Dendritic cell treated with granulocyte-macrophage colony-stimulating factor and Interleukin-4, amounts not matched to agents 40 ng/mL and 50 ng/mL, for 4 days (primary cell): ENCODE data around the gene UTP3.
"Not testable (repeated sequence)": the region's sequence is repeated elsewhere in the genome, so short reads cannot be mapped to it uniquely, and the experiment has no call there.

Experiments
- H3K27ac Mint-ChIP-seq: one replicate; pipeline ENCODE4 v1.8.0; 2022; ENCODE audit warnings: mild to moderate bottlenecking, mixed read lengths
- H3K27me3 Mint-ChIP-seq: one replicate; pipeline ENCODE4 v1.8.0; 2022; ENCODE audit warnings: mild to moderate bottlenecking, mixed read lengths
- H3K36me3 Mint-ChIP-seq: one replicate; pipeline ENCODE4 v1.8.0; 2022; ENCODE audit warnings: low read depth, mixed read lengths
- H3K4me1 Mint-ChIP-seq: one replicate; pipeline ENCODE4 v1.8.0; 2022; ENCODE audit warnings: low read depth, mixed read lengths
- H3K4me3 Mint-ChIP-seq: one replicate; pipeline ENCODE4 v1.8.0; 2022; ENCODE audit warnings: mild to moderate bottlenecking, moderate library complexity, mixed read lengths
- H3K9me3 Mint-ChIP-seq: one replicate; pipeline ENCODE4 v1.8.0; 2022; ENCODE audit warnings: mixed read lengths
- intact Hi-C: fragments of 100-400 bp; cut with micrococcal nuclease; formaldehyde crosslinking; loops from one replicate; pipeline ENCODE4 v1.15.0; 2022

Gene UTP3

GRCh38 chr4:70714079-70714887 is 26.0 kb downstream of the UTP3 start:
- no peaks in the 10 kb centered on the region for H3K36me3 Mint-ChIP-seq
- H3K27me3 Mint-ChIP-seq, result no peaks in the 10 kb centered on the region
- peaks cover 55% of the 10 kb centered on the region for H3K4me1 Mint-ChIP-seq
- H3K9me3 Mint-ChIP-seq, result no peaks in the 10 kb centered on the region
- H3K4me3 Mint-ChIP-seq, result no peak overlapping the region
- H3K27ac Mint-ChIP-seq, result peak overlapping the region; percentile 84
- intact Hi-C loops, result loop anchor here (5.0 kb wide), 1 partner anchor 33 kb away; no protein-coding TSS in a partner anchor

GRCh38 chr4:70715097-70715496 is 26.8 kb downstream of the UTP3 start:
- Mint-ChIP-seq H3K27me3 (no peaks in the 10 kb centered on the region), H3K27ac (peak overlapping the region; percentile 84), H3K36me3 (no peaks in the 10 kb centered on the region), H3K4me3 (peak overlapping the region; percentile 40), H3K9me3 (no peaks in the 10 kb centered on the region), H3K4me1 (peaks cover 54% of the 10 kb centered on the region)
- intact Hi-C loops, result no loop called here

GRCh38 chr4:70718811-70719604 is 30.7 kb downstream of the UTP3 start:
- intact Hi-C loops, result no loop called here
- Mint-ChIP-seq H3K36me3 (no peaks in the 10 kb centered on the region), H3K27ac (no peak overlapping the region), H3K27me3 (no peaks in the 10 kb centered on the region), H3K4me1 (peaks cover 48% of the 10 kb centered on the region), H3K9me3 (no peaks in the 10 kb centered on the region), H3K4me3 (no peak overlapping the region)

- intact Hi-C loops, result no loop called here
- peaks cover 31% of the 10 kb centered on the region for H3K4me1 Mint-ChIP-seq
- H3K9me3 Mint-ChIP-seq, result no peaks in the 10 kb centered on the region
- no peaks in the 10 kb centered on the region for H3K36me3 Mint-ChIP-seq
- no peaks in the 10 kb centered on the region for H3K27me3 Mint-ChIP-seq
- H3K27ac Mint-ChIP-seq, result no peak within 1 kb of the TSS
- H3K4me3 Mint-ChIP-seq, result no peak within 1 kb of the TSS
Observed at GRCh38 chr4:70721747-70722146, 33.4 kb downstream of the UTP3 start, which contains the start of gene RUFY3. TSS of gene RUFY3 (plus strand) at chr4:70721964. CDS start at chr4:70722574, 610 bp downstream.

GRCh38 chr4:70722199-70722791 is 34.0 kb downstream of the UTP3 start:
- Mint-ChIP-seq H3K4me3 (no peak overlapping the region), H3K36me3 (no peaks in the 10 kb centered on the region), H3K9me3 (no peaks in the 10 kb centered on the region), H3K27me3 (no peaks in the 10 kb centered on the region), H3K27ac (no peak overlapping the region), H3K4me1 (peaks cover 28% of the 10 kb centered on the region)
- intact Hi-C loops, result no loop called here

- Mint-ChIP-seq H3K27me3 (no peaks in the 10 kb centered on the region), H3K36me3 (no peaks in the 10 kb centered on the region), H3K9me3 (no peaks in the 10 kb centered on the region), H3K4me1 (peaks cover 22% of the 10 kb centered on the region), H3K4me3 (no peak overlapping the region), H3K27ac (no peak overlapping the region)
- intact Hi-C loops, result no loop called here
Observed at GRCh38 chr4:70724463-70724862, 36.1 kb downstream of the UTP3 start.

GRCh38 chr4:70725633-70726032 is 37.3 kb downstream of the UTP3 start:
- intact Hi-C loops, result no loop called here
- H3K4me3 Mint-ChIP-seq, result no peak overlapping the region
- no peaks in the 10 kb centered on the region for H3K9me3 Mint-ChIP-seq
- no peaks in the 10 kb centered on the region for H3K27me3 Mint-ChIP-seq
- peaks cover 14% of the 10 kb centered on the region for H3K4me1 Mint-ChIP-seq
- no peak overlapping the region for H3K27ac Mint-ChIP-seq
- H3K36me3 Mint-ChIP-seq, result no peaks in the 10 kb centered on the region

GRCh38 chr4:70726515-70726914 is 38.2 kb downstream of the UTP3 start:
- H3K27ac Mint-ChIP-seq, H3K9me3 Mint-ChIP-seq, H3K4me3 Mint-ChIP-seq, intact Hi-C loops, H3K36me3 Mint-ChIP-seq, H3K27me3 Mint-ChIP-seq: not testable (repeated sequence)
- H3K4me1 Mint-ChIP-seq, result peaks cover 13% of the 10 kb centered on the region

GRCh38 chr4:70728091-70728490 is 39.8 kb downstream of the UTP3 start:
- no peaks in the 10 kb centered on the region for H3K9me3 Mint-ChIP-seq
- intact Hi-C loops, result no loop called here
- no peaks in the 10 kb centered on the region for H3K36me3 Mint-ChIP-seq
- H3K4me3 Mint-ChIP-seq, result no peak overlapping the region
- no peak overlapping the region for H3K27ac Mint-ChIP-seq
- no peaks in the 10 kb centered on the region for H3K27me3 Mint-ChIP-seq
- no peaks in the 10 kb centered on the region for H3K4me1 Mint-ChIP-seq

GRCh38 chr4:70732878-70733277 is 44.5 kb downstream of the UTP3 start:
- H3K27me3 Mint-ChIP-seq, H3K36me3 Mint-ChIP-seq, H3K27ac Mint-ChIP-seq, H3K9me3 Mint-ChIP-seq, H3K4me3 Mint-ChIP-seq, intact Hi-C loops: not testable (repeated sequence)
- H3K4me1 Mint-ChIP-seq, result peaks cover 15% of the 10 kb centered on the region

GRCh38 chr4:70734168-70734954 is 46.0 kb downstream of the UTP3 start:
- H3K9me3 Mint-ChIP-seq, result no peaks in the 10 kb centered on the region
- no peaks in the 10 kb centered on the region for H3K36me3 Mint-ChIP-seq
- intact Hi-C loops, result no loop called here
- peaks cover 15% of the 10 kb centered on the region for H3K4me1 Mint-ChIP-seq
- H3K27me3 Mint-ChIP-seq, result no peaks in the 10 kb centered on the region
- H3K27ac Mint-ChIP-seq, result peak overlapping the region; percentile 83
- H3K4me3 Mint-ChIP-seq, result peak overlapping the region; percentile 67

GRCh38 chr4:70734971-70735370 is 46.6 kb downstream of the UTP3 start:
- Mint-ChIP-seq H3K4me3 (peak overlapping the region; percentile 67), H3K9me3 (no peaks in the 10 kb centered on the region), H3K27me3 (no peaks in the 10 kb centered on the region), H3K27ac (peak overlapping the region; percentile 83), H3K36me3 (no peaks in the 10 kb centered on the region), H3K4me1 (peaks cover 15% of the 10 kb centered on the region)
- intact Hi-C loops, result no loop called here

GRCh38 chr4:70735915-70736314 is 47.6 kb downstream of the UTP3 start:
- H3K36me3 Mint-ChIP-seq, intact Hi-C loops: not testable (repeated sequence)
- H3K4me1 Mint-ChIP-seq, result peaks cover 15% of the 10 kb centered on the region

More at GRCh38 chr4:70735915-70736314, 47.6 kb downstream of the UTP3 start:
- H3K4me3 Mint-ChIP-seq, H3K27me3 Mint-ChIP-seq, H3K9me3 Mint-ChIP-seq: not testable (repeated sequence)
- peak overlapping the region; percentile 41 for H3K27ac Mint-ChIP-seq
